SK-N-SH (cell line): ENCODE measurements around the gene PERCC1. TPM values are rescaled to one million over a fixed set of nuclear protein-coding genes. Genes with fewer than 3 reads are reported as not detected.

Source experiments
- CTCF ChIA-PET: fragments of 300-600, 350-600 bp; formaldehyde crosslinking; extraction: SDS; loops from one replicate; lab custom pipeline; 2021; lab: Yijun Ruan, JAX
- POLR2A ChIA-PET: fragments of 350-600 bp; sonication (Branson Sonifier 250); formaldehyde crosslinking; extraction: SDS; loops from one replicate; lab custom pipeline; 2020; ENCODE audit warnings: antibody characterized with exemption, inconsistent platforms; lab: Yijun Ruan, JAX
- DNase-seq: peaks from one replicate; pipeline ENCODE4 v3.0.0; 2012
- H2AFZ ChIP-seq: fragments of 200-600 bp; sonication (generic); 2 replicates; pipeline ENCODE4 v1.8.1; 2016; ENCODE audit warnings: antibody characterized with exemption, mild to moderate bottlenecking, low read depth
- H3F3A ChIP-seq: fragments of 200-600 bp; sonication (generic); replicated peaks from 2 replicates; pipeline ENCODE3; 2016; ENCODE audit warnings: antibody characterized with exemption, mild to moderate bottlenecking; ENCODE audit not compliant: insufficient read depth
- H3K27ac ChIP-seq, 2 experiments: fragments of 200-500 bp in 1 of 2; fragments of 200-600 bp in 1 of 2; sonication (Bioruptor generic) in 1 of 2; sonication (generic), shearing (Covaris generic) in 1 of 2; 2 replicates each; pipeline versions ENCODE4 v1.5.1 to v1.6.1; 2014 to 2016; ENCODE audit warnings: low read depth in 2 of 2, inconsistent platforms in 1 of 2, low read length in 1 of 2, mild to moderate bottlenecking in 1 of 2, mixed read lengths in 1 of 2
- H3K27me3 ChIP-seq: fragments of 200-600 bp; sonication (generic), shearing (Covaris generic); 2 replicates; pipeline ENCODE4 v1.6.1; 2016; ENCODE audit warnings: mixed run types; ENCODE audit not compliant: insufficient read depth
- H3K36me3 ChIP-seq, 2 experiments: fragments of 200-500 bp in 1 of 2; fragments of 200-600 bp in 1 of 2; sonication (Bioruptor generic) in 1 of 2; sonication (generic) in 1 of 2; replicated peaks in 1 of 2; 2 replicates each; pipeline versions ENCODE3 to v1.5.1; 2014 to 2016; ENCODE audit warnings: low read length in 1 of 2, mild to moderate bottlenecking in 1 of 2; ENCODE audit not compliant: insufficient read depth in 2 of 2, control insufficient read depth in 1 of 2
- H3K4me1 ChIP-seq, 2 experiments: fragments of 200-500 bp in 1 of 2; fragments of 200-600 bp in 1 of 2; sonication (Bioruptor generic) in 1 of 2; sonication (generic), shearing (Covaris generic) in 1 of 2; 2 replicates each; pipeline versions ENCODE4 v1.5.1 to v1.6.1; 2014 to 2016; ENCODE audit warnings: low read depth in 1 of 2, low read length in 1 of 2, mixed run types in 1 of 2; ENCODE audit not compliant: insufficient read depth in 2 of 2, control insufficient read depth in 1 of 2
- H3K4me2 ChIP-seq: fragments of 200-600 bp; sonication (generic), shearing (Covaris generic); 2 replicates; pipeline ENCODE4 v1.6.1; 2017; ENCODE audit warnings: mixed run types
- H3K4me3 ChIP-seq, 2 experiments: fragments of 200-500 bp in 1 of 2; fragments of 200-600 bp in 1 of 2; sonication (Bioruptor generic) in 1 of 2; sonication (generic), shearing (Covaris generic) in 1 of 2; 2 replicates each; pipeline versions ENCODE4 v1.5.1 to v1.8.1; 2014 to 2016; ENCODE audit warnings: low read depth in 2 of 2, inconsistent platforms in 1 of 2, low read length in 1 of 2, mild to moderate bottlenecking in 1 of 2, mixed read lengths in 1 of 2, moderate library complexity in 1 of 2
- H3K79me2 ChIP-seq: fragments of 200-600 bp; sonication (generic); 2 replicates; pipeline ENCODE4 v1.8.1; 2017; ENCODE audit warnings: mild to moderate bottlenecking; ENCODE audit not compliant: insufficient read depth
- H3K9ac ChIP-seq: fragments of 200-600 bp; sonication (generic); 2 replicates; pipeline ENCODE4 v1.6.1; 2017; ENCODE audit warnings: mixed run types
- H3K9me2 ChIP-seq: fragments of 200-600 bp; sonication (generic); 2 replicates; pipeline ENCODE4 v1.6.1; 2017; ENCODE audit warnings: mixed run types
- H3K9me3 ChIP-seq: fragments of 200-600 bp; sonication (generic); 2 replicates; pipeline ENCODE4 v1.6.1; 2017; ENCODE audit warnings: mixed run types, mild to moderate bottlenecking, moderate library complexity
- H4K20me1 ChIP-seq: fragments of 200-600 bp; sonication (generic); 2 replicates; pipeline ENCODE4 v1.6.1; 2017; ENCODE audit warnings: mild to moderate bottlenecking, mixed run types; ENCODE audit not compliant: insufficient read depth
- EZH2phosphoT487 ChIP-seq: fragments of 200-600 bp; sonication (generic); IDR thresholded peaks from 2 replicates; pipeline ENCODE4 v1.6.1; 2017; ENCODE audit warnings: low read depth, mixed run types, mild to moderate bottlenecking, antibody characterized with exemption, moderate library complexity, borderline replicate concordance
- FOXM1 ChIP-seq: IDR thresholded peaks from 2 replicates; pipeline ENCODE4 v1.4.0; 2012; ENCODE audit warnings: low read depth, mild to moderate bottlenecking
- NRF1 ChIP-seq: IDR thresholded peaks from 2 replicates; pipeline ENCODE4 v1.6.1; 2012; ENCODE audit warnings: low read depth, mild to moderate bottlenecking, low read length
- POLR2AphosphoS5 ChIP-seq: IDR thresholded peaks from 2 replicates; pipeline ENCODE4 v1.6.1; 2012; ENCODE audit warnings: low read depth, low read length
- RCOR1 ChIP-seq: fragments of 150-350 bp; IDR thresholded peaks from 2 replicates; pipeline ENCODE4 v1.6.1; 2017; ENCODE audit warnings: antibody characterized with exemption, low read length
- TAF1 ChIP-seq: IDR thresholded peaks from 2 replicates; pipeline ENCODE4 v1.6.1; 2012; ENCODE audit warnings: low read depth, mild to moderate bottlenecking, low read length, moderate library complexity, borderline replicate concordance
- TCF12 ChIP-seq: IDR thresholded peaks from 2 replicates; pipeline ENCODE4 v1.4.0; 2012
- USF1 ChIP-seq: IDR thresholded peaks from 2 replicates; pipeline ENCODE4 v1.4.0; 2012; ENCODE audit warnings: low read depth, borderline replicate concordance
- YY1 ChIP-seq: IDR thresholded peaks from 2 replicates; pipeline ENCODE4 v1.4.0; 2012; ENCODE audit warnings: low read depth, mild to moderate bottlenecking
- ZBTB33 ChIP-seq: IDR thresholded peaks from 2 replicates; pipeline ENCODE4 v1.4.0; 2012; ENCODE audit warnings: low read depth, borderline replicate concordance
- WGBS: methylation state at CpG from one replicate; pipeline ENCODE4 v1.1.6; 2017; ENCODE audit warnings: low lambda C conversion rate; 5-methylcytosine and 5-hydroxymethylcytosine counted together
- polyA plus RNA-seq, 3 experiments: library from polyadenylated mRNA; depleted of rRNA; stranded (reverse); fragments of >200 nt; gene quantifications; 2 replicates each; pipeline ENCODE4 v1.2.3, GENCODE V29; 2012
- TF ChIP-seq, protein P1 (sequence below): IDR thresholded peaks from 2 replicates; pipeline ENCODE4; 2012
- TF ChIP-seq, protein P2 (sequence below): IDR thresholded peaks from 2 replicates; pipeline ENCODE4 v1.6.1; 2012; ENCODE audit warnings: mild to moderate bottlenecking, low read depth, low read length, moderate library complexity

The PERCC1 gene
- polyA plus RNA-seq, 1 of the 3 experiments (the other 2 are of a cell fraction) = not detected

DNA sequence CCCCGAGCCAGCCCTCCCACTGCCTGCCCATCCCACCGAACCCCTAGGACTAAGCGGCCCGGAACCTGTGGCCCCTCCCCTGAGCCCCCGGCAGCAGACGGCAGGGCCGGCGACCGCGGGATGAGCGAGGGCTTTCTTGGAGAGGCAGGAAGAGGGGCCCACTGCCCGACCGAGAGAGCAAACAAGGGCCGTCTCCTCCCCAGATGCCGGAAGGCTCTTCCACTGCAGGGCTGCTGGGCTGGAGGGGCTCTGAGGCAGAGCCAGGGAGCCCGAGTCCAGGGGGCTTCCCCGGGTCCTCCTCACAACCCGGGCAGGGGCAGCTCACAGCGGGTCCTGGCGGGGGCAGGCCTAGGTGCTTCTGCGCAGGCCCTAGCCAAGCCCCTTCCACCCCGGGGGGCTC is 2.9 kb downstream of the PERCC1 start:
- no peaks in the 10 kb centered on the region for H3K27me3 ChIP-seq
- no peaks in the 10 kb centered on the region for H3K36me3 ChIP-seq
- ChIA-PET CTCF (no interaction called here), POLR2A (interaction anchor here (1.5 kb wide), 1 partner anchor 13 kb away, joined by 7 read pairs; the partner anchor contains the start of gene UQCC4)
- no peak overlapping the region for H3K4me3 ChIP-seq
- WGBS = 75% methylated on average over 7 of the region's 22 CpGs
- TF ChIP-seq ZBTB33 (no peak), YY1 (no peak), EZH2phosphoT487 (no peak), RCOR1 (no peak)
- TF ChIP-seq, protein P1, sequence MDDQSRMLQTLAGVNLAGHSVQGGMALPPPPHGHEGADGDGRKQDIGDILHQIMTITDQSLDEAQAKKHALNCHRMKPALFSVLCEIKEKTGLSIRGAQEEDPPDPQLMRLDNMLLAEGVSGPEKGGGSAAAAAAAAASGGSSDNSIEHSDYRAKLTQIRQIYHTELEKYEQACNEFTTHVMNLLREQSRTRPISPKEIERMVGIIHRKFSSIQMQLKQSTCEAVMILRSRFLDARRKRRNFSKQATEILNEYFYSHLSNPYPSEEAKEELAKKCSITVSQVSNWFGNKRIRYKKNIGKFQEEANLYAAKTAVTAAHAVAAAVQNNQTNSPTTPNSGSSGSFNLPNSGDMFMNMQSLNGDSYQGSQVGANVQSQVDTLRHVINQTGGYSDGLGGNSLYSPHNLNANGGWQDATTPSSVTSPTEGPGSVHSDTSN = no peak
- no peaks in the 10 kb centered on the region for H3K79me2 ChIP-seq
- peaks cover 0 to 13% of the 10 kb centered on the region in 2 experiments; a peak in 1 of 4 replicates for H3K4me1 ChIP-seq
- H3K9me3 ChIP-seq = no peaks in the 10 kb centered on the region
- DNase-seq = no peak
- no peaks in the 10 kb centered on the region for H3F3A ChIP-seq
- H3K9ac ChIP-seq = no peak overlapping the region
- H2AFZ ChIP-seq = no peak overlapping the region
- no peaks in the 10 kb centered on the region for H4K20me1 ChIP-seq
- no peaks in the 10 kb centered on the region for H3K9me2 ChIP-seq
- H3K4me2 ChIP-seq = no peak overlapping the region
- no peak overlapping the region for H3K27ac ChIP-seq

GRCh38 chr16:1434644-1435592 is 4.0 kb downstream of the PERCC1 start:
- no peaks in the 10 kb centered on the region for H3K9me3 ChIP-seq
- H3K4me1 ChIP-seq = peaks cover 0 to 13% of the 10 kb centered on the region in 2 experiments; a peak in 1 of 4 replicates
- no peaks in the 10 kb centered on the region for H3K9me2 ChIP-seq
- 86% methylated on average over 20 of the region's 40 CpGs for WGBS
- ChIA-PET CTCF (interaction anchor here (1.0 kb wide), 1 partner anchor 723 kb away, joined by 3 read pairs; no protein-coding TSS in a partner anchor), POLR2A (no interaction called here)
- H3F3A ChIP-seq = no peaks in the 10 kb centered on the region
- H3K4me3 ChIP-seq = no peak overlapping the region
- no peaks in the 10 kb centered on the region for H3K36me3 ChIP-seq
- no peaks in the 10 kb centered on the region for H3K27me3 ChIP-seq
- no peak overlapping the region for H2AFZ ChIP-seq
- no peak overlapping the region for H3K9ac ChIP-seq
- TF ChIP-seq NRF1 (no peak), TAF1 (no peak), FOXM1 (no peak), USF1 (no peak), TCF12 (no peak), POLR2AphosphoS5 (no peak)
- TF ChIP-seq, protein P2, sequence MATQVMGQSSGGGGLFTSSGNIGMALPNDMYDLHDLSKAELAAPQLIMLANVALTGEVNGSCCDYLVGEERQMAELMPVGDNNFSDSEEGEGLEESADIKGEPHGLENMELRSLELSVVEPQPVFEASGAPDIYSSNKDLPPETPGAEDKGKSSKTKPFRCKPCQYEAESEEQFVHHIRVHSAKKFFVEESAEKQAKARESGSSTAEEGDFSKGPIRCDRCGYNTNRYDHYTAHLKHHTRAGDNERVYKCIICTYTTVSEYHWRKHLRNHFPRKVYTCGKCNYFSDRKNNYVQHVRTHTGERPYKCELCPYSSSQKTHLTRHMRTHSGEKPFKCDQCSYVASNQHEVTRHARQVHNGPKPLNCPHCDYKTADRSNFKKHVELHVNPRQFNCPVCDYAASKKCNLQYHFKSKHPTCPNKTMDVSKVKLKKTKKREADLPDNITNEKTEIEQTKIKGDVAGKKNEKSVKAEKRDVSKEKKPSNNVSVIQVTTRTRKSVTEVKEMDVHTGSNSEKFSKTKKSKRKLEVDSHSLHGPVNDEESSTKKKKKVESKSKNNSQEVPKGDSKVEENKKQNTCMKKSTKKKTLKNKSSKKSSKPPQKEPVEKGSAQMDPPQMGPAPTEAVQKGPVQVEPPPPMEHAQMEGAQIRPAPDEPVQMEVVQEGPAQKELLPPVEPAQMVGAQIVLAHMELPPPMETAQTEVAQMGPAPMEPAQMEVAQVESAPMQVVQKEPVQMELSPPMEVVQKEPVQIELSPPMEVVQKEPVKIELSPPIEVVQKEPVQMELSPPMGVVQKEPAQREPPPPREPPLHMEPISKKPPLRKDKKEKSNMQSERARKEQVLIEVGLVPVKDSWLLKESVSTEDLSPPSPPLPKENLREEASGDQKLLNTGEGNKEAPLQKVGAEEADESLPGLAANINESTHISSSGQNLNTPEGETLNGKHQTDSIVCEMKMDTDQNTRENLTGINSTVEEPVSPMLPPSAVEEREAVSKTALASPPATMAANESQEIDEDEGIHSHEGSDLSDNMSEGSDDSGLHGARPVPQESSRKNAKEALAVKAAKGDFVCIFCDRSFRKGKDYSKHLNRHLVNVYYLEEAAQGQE = no peak
- TF ChIP-seq, protein P1 = no peak
- no peaks in the 10 kb centered on the region for H4K20me1 ChIP-seq
- no peak overlapping the region for H3K4me2 ChIP-seq
- no peak for DNase-seq
- H3K27ac ChIP-seq = no peak overlapping the region
- no peaks in the 10 kb centered on the region for H3K79me2 ChIP-seq
